HG02938 (cell line): ENCODE measurements around the gene CAMKMT.

Experiments
- ATAC-seq: cut with Tn5 transposase; IDR thresholded peaks from one replicate; pipeline ENCODE4 v1.9.1; 2021; ENCODE audit warnings: mild to moderate bottlenecking, moderate library complexity; ENCODE audit not compliant: unreplicated experiment

CAMKMT gene

DNA sequence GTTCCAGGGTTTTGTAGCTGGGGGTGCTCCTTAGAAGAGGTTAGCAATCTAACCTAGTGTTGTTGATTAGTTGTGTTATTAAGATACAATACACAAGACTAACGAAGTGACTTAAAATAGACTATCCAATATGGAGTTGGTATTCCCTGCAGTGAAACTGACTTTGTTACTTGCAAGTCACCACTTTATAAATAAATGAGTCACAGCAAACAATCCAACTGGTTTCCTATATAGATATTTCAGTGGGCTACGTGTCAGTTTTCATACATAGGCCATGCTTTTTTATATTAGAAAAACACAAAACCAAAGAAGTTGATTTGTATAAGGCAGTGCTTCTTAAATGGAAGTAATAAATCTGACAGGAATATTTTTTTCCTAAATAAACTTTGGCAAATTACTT is 274.0 kb downstream of the CAMKMT start:
- no peak for ATAC-seq

GRCh38 chr2:44638649-44639048 is 276.9 kb downstream of the CAMKMT start:
- no peak for ATAC-seq

- ATAC-seq = no peak
Measured at GRCh38 chr2:44639399-44639798, 277.7 kb downstream of the CAMKMT start.

GRCh38 chr2:44642123-44642857 is 280.5 kb downstream of the CAMKMT start:
- no peak for ATAC-seq

- ATAC-seq = no peak
Measured at GRCh38 chr2:44645937-44646336, 284.2 kb downstream of the CAMKMT start.

- no peak for ATAC-seq
Measured at GRCh38 chr2:44649381-44649780, 287.6 kb downstream of the CAMKMT start.

DNA sequence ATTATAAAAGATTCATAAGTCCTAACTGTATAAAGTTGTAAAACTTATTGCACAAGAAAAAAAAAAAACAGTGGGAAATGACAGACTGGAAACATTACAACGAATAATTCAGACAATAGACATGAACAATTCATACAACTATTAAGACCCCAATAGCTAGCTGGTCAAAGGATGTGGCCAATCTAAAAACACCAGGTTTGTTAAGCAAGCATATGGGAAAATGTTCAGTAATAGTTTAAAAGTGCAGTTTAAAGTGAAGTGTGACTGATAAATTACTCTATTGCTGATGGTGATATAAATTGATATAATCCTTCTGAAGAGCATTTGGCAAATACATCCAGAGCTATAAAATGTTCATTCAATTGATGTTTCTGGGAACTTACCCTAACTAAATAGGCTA is 289.0 kb downstream of the CAMKMT start:
- no peak for ATAC-seq

DNA sequence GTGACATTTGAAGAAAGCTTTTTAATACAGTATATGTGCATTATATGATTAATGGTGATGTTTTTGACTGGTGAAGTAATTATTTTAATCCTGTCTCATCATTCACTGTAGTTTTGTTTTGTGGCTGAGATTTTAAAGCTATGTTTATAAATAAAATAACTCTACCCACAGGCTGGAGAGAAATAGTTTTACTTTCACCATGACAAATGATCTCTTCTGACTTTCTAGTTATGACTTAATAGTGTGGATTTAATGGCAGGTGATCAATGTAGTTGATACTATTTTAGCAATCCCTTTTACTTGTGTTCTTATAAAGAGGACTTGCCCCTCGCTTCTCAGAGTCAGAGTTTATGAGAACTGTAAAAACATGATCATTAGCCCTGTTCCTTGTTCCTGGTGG is 290.2 kb downstream of the CAMKMT start:
- ATAC-seq = no peak

GRCh38 chr2:44652701-44653100 is 291.0 kb downstream of the CAMKMT start:
- no peak for ATAC-seq

DNA sequence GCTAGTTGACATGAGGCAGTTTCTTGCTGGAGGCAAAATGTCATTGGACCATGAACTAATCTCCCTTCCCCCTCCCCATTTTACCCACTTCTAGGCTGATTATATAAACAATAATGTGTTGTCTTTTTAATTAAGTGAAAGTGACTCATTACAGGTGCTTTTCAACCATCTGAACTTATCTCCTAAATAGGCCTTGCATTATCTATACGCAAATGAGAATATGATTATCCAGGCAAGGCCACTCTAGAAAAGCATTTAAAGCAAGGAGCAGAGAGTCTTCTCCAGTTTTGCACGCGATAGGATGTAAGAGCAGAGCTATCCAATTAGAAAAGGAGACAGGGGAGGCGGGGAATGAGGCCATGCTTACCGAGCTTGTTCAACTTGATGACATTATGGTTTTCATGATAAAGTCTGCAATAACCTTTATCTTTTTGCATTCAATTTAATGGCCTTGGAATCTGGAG is 293.7 kb downstream of the CAMKMT start:
- ATAC-seq = no peak

DNA sequence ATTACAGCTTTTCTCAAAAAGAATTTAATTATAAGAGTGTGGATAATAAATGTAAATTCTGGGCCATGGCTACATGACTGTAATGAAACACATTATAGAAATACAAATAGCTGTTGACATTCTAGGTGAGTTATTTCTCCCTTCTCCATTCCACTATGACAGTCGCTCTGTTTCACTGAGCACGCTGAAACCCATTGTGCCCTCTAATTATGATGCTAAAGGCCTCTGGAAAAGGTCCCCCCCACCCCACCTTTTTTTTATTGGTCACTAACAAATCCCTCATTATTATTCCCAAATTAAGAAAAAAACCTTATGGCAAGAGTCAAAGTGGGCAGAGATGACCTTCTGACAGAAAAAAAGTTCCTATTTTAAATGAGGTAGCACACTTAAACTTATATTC is 294.7 kb downstream of the CAMKMT start:
- ATAC-seq = no peak

DNA sequence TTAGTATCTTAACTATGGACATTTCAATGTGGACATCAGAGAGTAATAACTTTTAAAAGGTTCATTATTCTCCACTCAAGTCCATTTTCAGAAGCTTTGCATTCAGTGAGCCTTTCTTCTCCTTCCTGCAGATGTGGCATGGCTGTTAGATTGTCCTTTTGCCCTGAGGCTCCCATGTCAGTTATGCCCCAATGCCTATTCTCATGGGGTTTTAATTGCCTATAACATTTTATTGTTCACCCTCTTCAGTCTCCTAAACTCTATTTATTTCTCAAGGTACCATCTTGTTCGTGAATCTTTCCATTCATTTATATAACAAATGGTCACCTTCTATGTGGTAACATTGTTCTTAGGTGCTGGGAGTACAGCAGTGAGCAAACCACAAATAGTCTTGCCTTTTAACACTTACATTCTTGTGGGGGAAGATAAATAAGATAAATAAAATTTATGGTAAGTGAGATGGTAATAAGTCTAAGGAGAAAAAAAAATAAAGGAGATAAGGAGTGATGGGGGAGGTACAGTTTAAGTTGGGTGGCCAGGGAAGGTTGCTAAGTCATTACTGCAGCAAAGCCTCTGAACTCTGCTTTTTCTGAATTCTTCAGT is 301.8 kb downstream of the CAMKMT start:
- ATAC-seq = no peak

DNA sequence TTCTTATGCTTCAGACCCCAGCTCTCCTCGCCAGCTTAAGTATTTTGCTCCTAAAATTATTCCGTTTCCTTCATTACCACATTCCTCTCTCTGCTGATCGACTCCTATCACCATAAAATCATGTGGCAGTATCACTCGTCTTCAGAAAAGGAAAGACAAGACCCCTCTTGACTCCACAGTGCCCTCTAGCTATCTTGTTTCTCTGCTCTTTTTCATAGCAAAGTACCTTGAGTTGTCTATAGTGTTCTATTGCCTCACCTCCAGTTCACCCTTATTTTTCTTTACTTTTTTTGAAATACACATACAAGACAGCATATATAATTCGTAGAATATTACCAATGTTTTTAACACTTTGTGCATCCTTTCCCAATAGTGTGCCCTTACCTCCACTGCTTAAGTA is 306.6 kb downstream of the CAMKMT start:
- no peak for ATAC-seq

GRCh38 chr2:44671276-44671675 is 309.5 kb downstream of the CAMKMT start:
- ATAC-seq = no peak

- ATAC-seq = no peak
Measured at GRCh38 chr2:44671916-44672315, 310.2 kb downstream of the CAMKMT start.

DNA sequence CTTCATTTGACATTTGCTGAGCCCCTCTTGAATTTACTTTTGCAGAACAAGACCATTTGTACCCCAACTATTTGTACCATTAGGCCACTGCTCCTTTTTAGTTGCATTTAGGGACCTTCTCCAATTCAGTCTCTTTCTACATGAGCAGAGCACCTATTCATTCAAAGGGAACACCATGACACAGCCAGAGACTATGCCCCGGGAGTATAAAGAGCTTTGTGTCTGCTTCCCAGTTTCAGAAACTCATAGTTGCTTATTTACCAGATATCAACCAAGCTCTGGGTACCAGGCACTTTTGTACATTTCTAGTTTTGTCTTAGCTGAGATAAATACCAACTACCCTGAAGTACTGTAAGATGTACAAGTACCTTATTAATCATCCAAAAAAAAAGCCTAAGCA is 310.7 kb downstream of the CAMKMT start:
- ATAC-seq = no peak

DNA sequence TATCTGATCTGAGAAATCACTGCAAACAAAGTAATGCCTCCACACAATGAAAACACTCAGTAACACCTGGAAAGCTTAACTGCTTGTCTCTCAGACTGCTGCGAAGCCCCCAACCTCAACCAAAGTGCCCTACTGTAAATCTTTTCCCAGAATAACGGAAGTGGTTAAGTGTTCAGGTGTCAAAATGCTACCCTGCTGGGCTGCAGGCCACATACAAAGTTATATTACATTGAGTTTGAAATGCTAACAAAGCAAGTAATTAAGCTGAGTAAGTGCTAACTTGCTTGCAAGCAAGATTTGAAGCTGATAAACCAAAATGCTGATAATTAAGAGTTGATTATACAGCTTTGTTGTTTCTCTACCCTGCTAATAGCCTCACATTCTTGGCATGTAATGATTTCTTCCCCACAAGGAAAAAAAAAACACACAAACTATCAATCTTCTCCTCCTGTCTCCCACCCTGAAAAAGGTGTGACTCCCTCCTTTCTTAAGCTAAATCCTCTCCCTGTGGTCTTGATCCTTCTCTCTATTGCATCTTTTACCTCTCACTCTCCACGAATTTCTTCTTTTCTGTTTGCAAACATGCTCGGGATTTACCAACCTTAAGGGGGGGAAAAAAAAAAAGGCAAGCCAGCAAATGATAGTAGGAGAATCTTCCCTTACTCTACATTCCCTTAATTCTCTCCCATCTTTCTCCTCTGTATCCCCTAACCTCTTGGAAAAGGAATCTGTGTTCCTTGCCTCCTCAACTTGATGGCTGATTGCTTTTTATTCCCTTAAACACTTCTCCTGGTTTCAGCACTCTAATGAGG is 312.9 kb downstream of the CAMKMT start:
- no peak for ATAC-seq

DNA sequence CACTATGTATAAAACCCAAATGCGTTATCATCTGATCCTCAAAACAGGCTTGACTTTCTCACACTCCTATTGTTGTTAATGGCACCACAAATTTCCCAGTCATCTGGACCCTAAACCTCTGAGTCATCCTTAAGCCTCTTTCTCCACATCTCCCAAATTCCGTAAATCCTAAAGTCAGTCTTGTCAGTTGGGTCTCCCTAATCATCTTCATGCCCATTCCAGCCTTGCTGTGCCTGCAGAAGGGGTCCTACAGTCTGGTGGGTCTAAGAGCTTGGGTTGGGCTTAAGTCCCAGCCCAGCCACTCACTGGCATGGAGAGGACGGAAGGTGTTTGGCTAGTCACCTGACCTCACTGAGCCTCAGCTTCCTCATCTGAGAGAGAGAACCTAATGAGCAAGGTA is 314.6 kb downstream of the CAMKMT start:
- ATAC-seq = no peak

DNA sequence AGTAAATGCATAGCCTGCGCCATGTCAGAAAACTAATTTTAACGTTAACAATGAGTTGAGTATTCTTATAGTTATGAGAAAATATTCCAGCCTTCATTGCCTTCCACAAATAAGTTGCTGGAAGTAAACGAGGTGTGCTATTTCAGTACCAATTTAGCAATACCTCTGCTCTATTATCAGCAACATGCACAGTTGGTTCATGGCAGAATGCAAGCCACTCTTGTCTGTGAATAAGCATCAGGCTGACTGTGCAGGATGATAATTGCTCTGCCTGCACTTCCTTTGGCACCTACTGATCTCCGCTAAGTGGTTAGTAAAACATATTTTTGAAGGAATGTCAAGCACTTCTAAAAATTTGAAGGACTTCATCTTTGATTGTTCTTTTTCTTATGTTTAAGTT is 317.8 kb downstream of the CAMKMT start:
- ATAC-seq = no peak

GRCh38 chr2:44679990-44680389 is 318.2 kb downstream of the CAMKMT start:
- ATAC-seq = no peak

DNA sequence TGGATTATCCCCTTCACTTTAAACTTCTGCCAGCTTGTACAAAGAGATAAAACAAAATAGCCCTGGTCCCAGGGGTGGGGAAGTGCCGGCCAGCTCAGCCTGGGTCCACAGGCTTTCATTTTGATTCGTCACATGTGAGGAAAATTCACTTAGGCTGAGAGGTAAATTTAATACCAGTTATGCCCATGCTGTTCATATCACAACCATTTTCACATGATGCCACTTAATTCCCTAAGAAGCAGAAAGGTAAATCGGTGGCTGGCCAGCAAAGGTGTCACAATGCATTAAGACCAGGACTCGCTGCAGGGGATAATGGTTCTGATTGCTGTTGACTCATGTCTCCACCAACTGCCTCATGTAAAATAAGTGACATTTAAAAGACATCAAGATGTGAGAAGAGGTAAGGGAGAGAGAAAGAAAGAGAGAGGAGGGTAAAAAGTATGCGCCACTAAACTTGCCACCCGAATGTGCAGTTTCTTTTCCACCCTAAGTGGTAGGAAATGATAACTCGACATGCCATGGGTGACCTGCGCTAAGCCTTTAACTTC is 318.8 kb downstream of the CAMKMT start:
- no peak for ATAC-seq
